BLaER1 (cell line): ENCODE data around the gene CYB561.
"Not testable (repeated sequence)": the region's sequence is repeated elsewhere in the genome, so short reads cannot be mapped to it uniquely, and the experiment has no call there.

Source experiments
- H3K27ac ChIP-seq: shearing (Covaris generic); formaldehyde crosslinking; 2 replicates; pipeline ENCODE4 v1.8.1; 2022
- H3K27me3 ChIP-seq: shearing (Covaris generic); formaldehyde crosslinking; 2 replicates; pipeline ENCODE4 v1.8.1; 2022
- H3K36me3 ChIP-seq: shearing (Covaris generic); formaldehyde crosslinking; 2 replicates; pipeline ENCODE4 v1.8.1; 2022
- H3K4me1 ChIP-seq: shearing (Covaris generic); formaldehyde crosslinking; 2 replicates; pipeline ENCODE4 v1.8.1; 2022
- H3K4me2 ChIP-seq: shearing (Covaris generic); formaldehyde crosslinking; 2 replicates; pipeline ENCODE4 v1.8.1; 2022
- H3K4me3 ChIP-seq: shearing (Covaris generic); formaldehyde crosslinking; 2 replicates; pipeline ENCODE4 v1.8.1; 2022
- H3K9ac ChIP-seq: shearing (Covaris generic); formaldehyde crosslinking; 2 replicates; pipeline ENCODE4 v1.8.1; 2022
- H3K9me3 ChIP-seq: shearing (Covaris generic); formaldehyde crosslinking; 2 replicates; pipeline ENCODE4 v1.8.1; 2022
- H4K20me1 ChIP-seq: shearing (Covaris generic); formaldehyde crosslinking; 2 replicates; pipeline ENCODE4 v1.8.1; 2022
- Cebpa-rat ChIP-seq: shearing (Covaris generic); IDR thresholded peaks from 2 replicates; pipeline ENCODE4 v1.8.1; 2022

The CYB561 gene

GRCh38 chr17:63474586-63475460 lies 28.7 kb upstream of the CYB561 start:
- Histone ChIP-seq H3K9me3 (no peaks in the 10 kb centered on the region), H3K36me3 (no peaks in the 10 kb centered on the region), H3K27me3 (peaks cover 35% of the 10 kb centered on the region), H3K27ac (no peak overlapping the region), H3K4me1 (peaks cover 48% of the 10 kb centered on the region), H4K20me1 (peaks cover 28% of the 10 kb centered on the region), H3K9ac (peak overlapping the region; percentile 47; the same call in 1 of the 2 replicates), H3K4me2 (peak overlapping the region; percentile 98), H3K4me3 (no peak overlapping the region)
- no peak for TF ChIP-seq Cebpa-rat

GRCh38 chr17:63474174-63474573 lies 28.1 kb upstream of the CYB561 start:
- Histone ChIP-seq H3K9me3 (no peaks in the 10 kb centered on the region), H3K4me1 (peaks cover 41% of the 10 kb centered on the region), H3K9ac (no peak overlapping the region), H4K20me1 (peaks cover 28% of the 10 kb centered on the region), H3K27ac (no peak overlapping the region), H3K4me3 (no peak overlapping the region), H3K27me3 (peaks cover 35% of the 10 kb centered on the region), H3K36me3 (no peaks in the 10 kb centered on the region), H3K4me2 (no peak overlapping the region; the same call in 1 of the 2 replicates)
- TF ChIP-seq Cebpa-rat, result no peak

- H3K4me3 ChIP-seq, H3K4me1 ChIP-seq, H3K36me3 ChIP-seq, H3K27me3 ChIP-seq, H3K4me2 ChIP-seq, H4K20me1 ChIP-seq, H3K9me3 ChIP-seq, H3K9ac ChIP-seq, H3K27ac ChIP-seq: not testable (repeated sequence)
These were observed 22.0 kb upstream of the CYB561 start for GRCh38 chr17:63468099-63468498.

GRCh38 chr17:63464691-63465236 lies 18.7 kb upstream of the CYB561 start:
- H3K9ac ChIP-seq, result no peak overlapping the region
- no peaks in the 10 kb centered on the region for H3K9me3 ChIP-seq
- H3K27ac ChIP-seq, result no peak overlapping the region
- H3K4me3 ChIP-seq, result no peak overlapping the region
- H3K27me3 ChIP-seq, result no peaks in the 10 kb centered on the region
- no peaks in the 10 kb centered on the region for H3K36me3 ChIP-seq
- H3K4me1 ChIP-seq, result peaks cover 8% of the 10 kb centered on the region
- TF ChIP-seq Cebpa-rat, result no peak
- H4K20me1 ChIP-seq, result no peaks in the 10 kb centered on the region
- H3K4me2 ChIP-seq, result no peak overlapping the region

- Histone ChIP-seq H3K4me2 (no peak overlapping the region), H3K27me3 (no peaks in the 10 kb centered on the region), H3K27ac (no peak overlapping the region), H3K4me3 (no peak overlapping the region), H3K4me1 (peaks cover 8% of the 10 kb centered on the region), H4K20me1 (no peaks in the 10 kb centered on the region), H3K9ac (no peak overlapping the region), H3K36me3 (no peaks in the 10 kb centered on the region), H3K9me3 (no peaks in the 10 kb centered on the region)
- TF ChIP-seq Cebpa-rat, result no peak
These were observed 17.7 kb upstream of the CYB561 start for GRCh38 chr17:63463771-63464170.

- Histone ChIP-seq H3K4me1 (peaks cover 8% of the 10 kb centered on the region), H3K9ac (no peak overlapping the region), H3K36me3 (no peaks in the 10 kb centered on the region), H3K27me3 (no peaks in the 10 kb centered on the region), H3K4me3 (no peak overlapping the region), H3K27ac (no peak overlapping the region), H3K9me3 (no peaks in the 10 kb centered on the region), H4K20me1 (no peaks in the 10 kb centered on the region), H3K4me2 (no peak overlapping the region)
- TF ChIP-seq Cebpa-rat, result no peak
These were observed 13.9 kb upstream of the CYB561 start for GRCh38 chr17:63460018-63460417.

- no peaks in the 10 kb centered on the region for H3K27me3 ChIP-seq
- no peak for TF ChIP-seq Cebpa-rat
- no peaks in the 10 kb centered on the region for H3K36me3 ChIP-seq
- no peak overlapping the region for H3K4me2 ChIP-seq
- no peaks in the 10 kb centered on the region for H4K20me1 ChIP-seq
- H3K9me3 ChIP-seq, result no peaks in the 10 kb centered on the region
- H3K27ac ChIP-seq, result no peak overlapping the region
- H3K4me3 ChIP-seq, result no peak overlapping the region
- H3K4me1 ChIP-seq, result peaks cover 8% of the 10 kb centered on the region
- H3K9ac ChIP-seq, result no peak overlapping the region
These were observed 12.4 kb upstream of the CYB561 start for GRCh38 chr17:63458478-63458877.

- Histone ChIP-seq H3K4me3 (no peak overlapping the region), H3K4me1 (peaks cover 22% of the 10 kb centered on the region), H3K27ac (no peak overlapping the region), H3K4me2 (no peak overlapping the region), H3K36me3 (no peaks in the 10 kb centered on the region), H4K20me1 (no peaks in the 10 kb centered on the region), H3K9ac (no peak overlapping the region), H3K27me3 (peaks cover 3% of the 10 kb centered on the region; the same call in 1 of the 2 replicates), H3K9me3 (no peaks in the 10 kb centered on the region)
- no peak for TF ChIP-seq Cebpa-rat
These were observed 9.3 kb upstream of the CYB561 start for GRCh38 chr17:63455417-63455816.

- no peaks in the 10 kb centered on the region for H3K9me3 ChIP-seq
- H3K9ac ChIP-seq, result no peak overlapping the region
- H3K4me1 ChIP-seq, result peaks cover 27% of the 10 kb centered on the region
- no peak overlapping the region for H3K27ac ChIP-seq
- TF ChIP-seq Cebpa-rat, result no peak
- no peaks in the 10 kb centered on the region for H3K36me3 ChIP-seq
- H3K4me3 ChIP-seq, result no peak overlapping the region
- peaks cover 8% of the 10 kb centered on the region; the same call in 1 of the 2 replicates for H3K27me3 ChIP-seq
- no peaks in the 10 kb centered on the region for H4K20me1 ChIP-seq
- no peak overlapping the region for H3K4me2 ChIP-seq
These were observed 8.8 kb upstream of the CYB561 start for GRCh38 chr17:63454915-63455314.

- H3K9me3 ChIP-seq, H3K27ac ChIP-seq, H4K20me1 ChIP-seq, H3K9ac ChIP-seq, H3K36me3 ChIP-seq, H3K4me3 ChIP-seq, H3K4me2 ChIP-seq: not testable (repeated sequence)
- peaks cover 31% of the 10 kb centered on the region for H3K4me1 ChIP-seq
- H3K27me3 ChIP-seq, result peaks cover 12% of the 10 kb centered on the region; the same call in 1 of the 2 replicates
These were observed 8.3 kb upstream of the CYB561 start for GRCh38 chr17:63454357-63454756.
